Duodenal mucosa (tissue), 2 donors: Measurements from ENCODE around the gene STIM1.

Experiments
- H3K27ac ChIP-seq: one replicate; pipeline ENCODE4 v1.7.0; 2013; ENCODE audit warnings: low read depth, low read length
- H3K27me3 ChIP-seq, 2 donors: one replicate each; pipeline ENCODE4 v1.7.0; 2013; ENCODE audit warnings: low read length in 2 of 2, control low read depth in 1 of 2; ENCODE audit not compliant: insufficient read depth in 2 of 2, control insufficient read depth in 1 of 2
- H3K36me3 ChIP-seq, 2 donors: one replicate each; pipeline ENCODE4 v1.7.0; 2013; ENCODE audit warnings: low read length in 2 of 2, control low read depth in 1 of 2; ENCODE audit not compliant: insufficient read depth in 2 of 2, control insufficient read depth in 1 of 2
- H3K4me1 ChIP-seq, 2 donors: one replicate each; pipeline ENCODE4 v1.7.0; 2013; ENCODE audit warnings: low read length in 2 of 2, control low read depth in 1 of 2; ENCODE audit not compliant: insufficient read depth in 2 of 2, control insufficient read depth in 1 of 2
- H3K4me3 ChIP-seq, 2 donors: one replicate each; pipeline ENCODE4 v1.7.0; 2013; ENCODE audit warnings: low read length in 2 of 2, low read depth in 1 of 2
- H3K9ac ChIP-seq, 2 donors: one replicate each; pipeline ENCODE4 v1.7.0; 2013; ENCODE audit warnings: low read length in 2 of 2, low read depth in 1 of 2
- H3K9me3 ChIP-seq, 2 donors: one replicate each; pipeline ENCODE4 v1.7.0; 2013; ENCODE audit warnings: low read length in 2 of 2, control low read depth in 1 of 2; ENCODE audit not compliant: control insufficient read depth in 1 of 2

Gene STIM1

DNA sequence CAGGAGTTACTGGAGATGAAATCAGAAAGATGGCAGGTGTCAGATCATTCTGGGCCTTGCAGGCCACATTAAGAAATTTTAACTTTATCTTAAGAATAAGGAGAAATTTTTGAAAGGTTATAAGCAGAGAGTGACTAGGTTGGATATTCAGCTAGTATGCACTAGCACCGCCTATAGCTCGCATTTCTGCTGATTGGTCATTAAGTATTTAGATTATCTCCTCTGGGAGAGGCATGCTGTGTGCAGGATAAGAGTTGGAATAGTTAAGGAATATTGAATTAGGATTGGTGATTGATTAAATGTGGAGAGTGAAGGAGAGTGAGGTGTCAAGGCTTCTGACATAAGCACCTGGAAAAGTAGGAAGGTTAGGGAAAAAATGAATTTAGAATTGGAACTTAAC lies 100.6 kb downstream of the STIM1 start:
- no peak overlapping the region for H3K4me3 ChIP-seq
- H3K4me1 ChIP-seq: peaks cover 6 to 7% of the 10 kb centered on the region in 2 donors
- no peaks in the 10 kb centered on the region for H3K9me3 ChIP-seq

DNA sequence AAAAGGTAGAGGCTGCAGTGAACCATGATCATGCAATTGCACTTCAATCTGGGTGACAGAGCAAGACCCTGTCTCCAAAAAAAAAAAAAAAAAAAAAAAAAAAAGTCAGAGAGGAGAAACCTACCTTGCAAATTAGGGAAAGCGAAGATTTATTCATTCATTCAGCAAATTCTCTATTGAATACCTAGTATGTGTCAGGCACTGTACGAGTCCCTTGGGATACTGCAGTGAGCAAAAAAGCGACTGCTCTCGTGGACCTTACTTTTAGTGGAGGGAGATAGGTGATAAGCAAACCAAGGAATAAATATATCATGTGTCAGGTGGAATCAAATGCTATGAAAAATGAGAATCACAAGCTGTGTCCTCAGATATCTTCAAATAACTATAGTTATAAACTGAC lies 101.3 kb downstream of the STIM1 start:
- Histone ChIP-seq H3K36me3 (no peaks in the 10 kb centered on the region), H3K9ac (no peak overlapping the region), H3K27ac (no peak overlapping the region), H3K9me3 (no peaks in the 10 kb centered on the region), H3K4me3 (no peak overlapping the region), H3K27me3 (no peaks in the 10 kb centered on the region), H3K4me1 (peaks cover 0 to under 1% of the 10 kb centered on the region in 2 donors)

More for the DNA sequence above, 100.6 kb downstream of the STIM1 start:
- Histone ChIP-seq H3K27ac (no peak overlapping the region), H3K27me3 (no peaks in the 10 kb centered on the region), H3K36me3 (no peaks in the 10 kb centered on the region), H3K9ac (no peak overlapping the region)

DNA sequence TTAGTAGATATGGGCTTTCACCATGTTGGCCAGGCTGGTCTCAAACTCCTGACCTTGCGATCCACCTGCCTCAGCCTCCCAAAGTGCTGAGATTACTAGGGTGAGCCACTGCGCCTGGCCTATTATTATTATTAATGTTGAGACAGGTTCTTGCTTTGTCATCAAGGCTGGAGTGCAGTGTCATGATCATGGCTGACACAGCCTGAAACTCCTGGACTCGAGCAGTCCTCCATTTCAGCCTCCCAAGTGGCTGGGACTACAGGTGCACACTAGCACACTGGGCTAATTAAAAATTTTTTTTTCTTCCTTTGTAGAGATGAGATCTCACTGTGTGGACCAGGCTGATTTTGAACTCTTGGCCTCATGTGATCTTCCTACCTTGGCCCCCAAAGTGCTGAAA lies 102.0 kb downstream of the STIM1 start:
- no peaks in the 10 kb centered on the region for H3K9me3 ChIP-seq
- no peaks in the 10 kb centered on the region for H3K4me1 ChIP-seq
- no peak overlapping the region for H3K4me3 ChIP-seq
- H3K9ac ChIP-seq: no peak overlapping the region
- H3K27me3 ChIP-seq: no peaks in the 10 kb centered on the region
- H3K27ac ChIP-seq: no peak overlapping the region
- H3K36me3 ChIP-seq: no peaks in the 10 kb centered on the region

DNA sequence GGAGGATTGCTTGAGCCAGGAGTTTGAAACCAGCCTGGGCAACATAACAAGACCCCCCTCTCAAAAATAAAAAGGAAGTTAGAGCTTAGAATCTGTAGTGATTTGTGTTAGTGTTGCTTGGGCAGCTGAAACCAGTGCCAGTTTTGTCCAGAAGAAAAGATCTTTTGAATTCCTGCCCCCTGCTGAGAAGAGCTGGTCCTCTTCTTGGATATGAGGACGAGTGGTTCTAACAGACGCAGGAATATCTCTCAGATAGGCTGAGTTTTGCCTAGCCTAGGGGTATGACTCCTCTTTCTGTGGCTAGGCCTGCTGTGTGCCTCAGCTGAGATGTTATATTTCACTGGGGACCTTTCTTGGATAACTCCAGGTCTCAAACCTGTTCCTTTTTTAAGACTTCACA lies 102.8 kb downstream of the STIM1 start:
- no peaks in the 10 kb centered on the region for H3K4me1 ChIP-seq
- H3K9me3 ChIP-seq: no peaks in the 10 kb centered on the region
- H3K27me3 ChIP-seq: no peaks in the 10 kb centered on the region
- no peak overlapping the region for H3K27ac ChIP-seq
- no peaks in the 10 kb centered on the region for H3K36me3 ChIP-seq
- no peak overlapping the region for H3K9ac ChIP-seq
- H3K4me3 ChIP-seq: no peak overlapping the region

DNA sequence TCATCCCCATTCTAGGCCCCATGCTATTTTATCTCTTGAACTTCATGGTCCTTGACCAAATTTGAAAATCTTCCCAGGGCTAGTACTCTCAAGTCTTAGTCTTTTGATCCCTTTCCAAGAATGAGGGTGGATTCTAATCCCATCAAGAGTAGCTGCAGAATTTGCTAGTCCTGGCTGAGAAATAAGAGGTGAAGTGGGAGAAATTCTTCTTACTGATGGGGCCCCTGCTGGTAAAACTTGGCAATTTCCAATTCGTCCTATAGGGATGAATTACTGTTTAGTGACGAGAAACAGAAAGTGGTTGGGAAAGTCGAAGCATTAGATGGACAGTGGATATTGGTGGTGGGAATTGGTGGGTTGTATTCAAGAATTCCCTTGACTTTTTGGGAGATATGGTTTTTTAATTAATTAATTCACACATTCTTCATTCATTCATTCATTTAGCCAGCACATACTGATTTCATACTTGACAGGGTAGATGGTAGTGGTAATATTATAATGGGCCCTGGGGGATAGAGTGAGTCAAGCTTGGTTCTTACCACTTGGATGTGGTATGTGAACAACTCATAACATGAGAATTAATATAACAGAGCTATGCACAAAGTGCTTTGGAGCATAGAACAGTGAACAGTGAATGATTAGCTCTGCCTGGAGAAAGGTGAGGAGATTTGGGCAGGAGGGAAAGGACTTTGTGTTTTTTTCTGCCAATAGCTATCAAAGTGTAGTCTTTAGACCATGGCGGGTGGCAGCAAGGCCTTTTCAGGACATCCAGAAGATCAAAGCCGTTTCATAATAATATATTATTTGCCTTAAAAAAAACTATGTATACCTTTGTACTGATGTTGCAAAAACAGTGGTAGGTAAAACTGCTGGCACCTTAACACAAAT lies 103.8 kb downstream of the STIM1 start:
- H3K27me3 ChIP-seq: no peaks in the 10 kb centered on the region
- no peaks in the 10 kb centered on the region for H3K36me3 ChIP-seq
- H3K9me3 ChIP-seq: no peaks in the 10 kb centered on the region
- no peak overlapping the region for H3K9ac ChIP-seq
- no peak overlapping the region for H3K4me3 ChIP-seq
- no peak overlapping the region for H3K27ac ChIP-seq
- no peaks in the 10 kb centered on the region for H3K4me1 ChIP-seq

DNA sequence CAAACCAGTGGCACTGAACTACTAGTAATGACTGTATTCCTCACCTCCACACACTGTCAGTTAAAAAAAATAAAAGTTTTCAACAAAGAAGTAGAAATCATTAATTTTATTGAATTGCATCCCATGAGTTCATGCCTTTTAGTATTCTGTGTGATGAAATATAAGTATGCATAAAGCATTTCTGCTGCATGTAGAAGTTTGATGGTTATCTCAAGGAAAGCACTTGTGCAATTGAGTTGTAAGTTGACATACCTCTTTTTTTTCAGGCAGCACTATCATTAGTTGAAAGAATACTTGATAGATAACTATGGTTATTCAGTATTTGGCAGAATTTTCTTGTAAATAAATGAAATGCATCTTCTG lies 104.4 kb downstream of the STIM1 start:
- no peak overlapping the region for H3K27ac ChIP-seq
- no peak overlapping the region for H3K4me3 ChIP-seq
- no peaks in the 10 kb centered on the region for H3K36me3 ChIP-seq
- no peaks in the 10 kb centered on the region for H3K4me1 ChIP-seq
- no peaks in the 10 kb centered on the region for H3K9me3 ChIP-seq
- H3K9ac ChIP-seq: no peak overlapping the region
- no peaks in the 10 kb centered on the region for H3K27me3 ChIP-seq

DNA sequence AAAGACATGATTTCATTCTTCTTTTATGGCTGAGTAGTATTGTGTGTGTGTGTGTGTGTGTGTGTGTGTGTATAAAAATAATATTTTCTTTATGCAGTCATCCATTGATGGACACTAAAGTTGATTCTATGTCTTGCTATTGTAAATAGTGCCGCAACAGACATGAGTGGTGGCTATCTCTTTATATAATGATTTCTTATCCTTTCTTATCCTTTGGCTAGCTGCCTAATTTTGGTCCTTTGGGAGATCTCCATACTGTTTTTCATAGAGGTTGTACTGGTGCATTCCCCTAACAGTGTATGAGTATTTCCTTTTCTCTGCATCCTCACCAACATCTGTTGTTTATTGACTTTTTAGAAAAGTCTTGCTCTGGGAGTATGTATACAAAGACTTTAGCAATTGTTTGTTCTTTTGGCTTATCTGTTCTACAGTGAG lies 107.0 kb downstream of the STIM1 start:
- Histone ChIP-seq H3K9me3 (no peaks in the 10 kb centered on the region), H3K27ac (no peak overlapping the region), H3K27me3 (no peaks in the 10 kb centered on the region), H3K36me3 (peaks cover 0 to 2% of the 10 kb centered on the region in 2 donors), H3K4me3 (no peak overlapping the region), H3K9ac (no peak overlapping the region), H3K4me1 (no peaks in the 10 kb centered on the region)

DNA sequence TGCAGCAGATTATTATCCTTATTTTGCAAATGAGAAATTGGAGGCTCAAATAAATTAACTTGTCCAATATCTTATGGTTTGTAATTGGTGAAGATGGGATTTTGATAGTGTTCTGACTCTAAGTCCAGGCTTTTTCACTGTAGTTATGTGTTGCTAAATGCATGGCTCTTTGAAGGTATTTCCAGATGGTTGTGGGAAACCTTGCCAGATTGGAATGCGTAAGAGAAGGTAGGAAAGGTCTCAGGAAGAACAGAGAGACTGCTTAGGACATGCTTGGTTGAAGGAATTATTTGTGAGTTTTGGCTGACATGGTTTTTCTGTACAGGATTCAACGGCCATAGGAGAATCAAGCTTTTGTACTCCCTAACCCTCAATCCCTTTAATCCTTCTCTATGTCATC lies 108.6 kb downstream of the STIM1 start:
- H3K9ac ChIP-seq: no peak overlapping the region
- H3K4me3 ChIP-seq: no peak overlapping the region
- H3K27ac ChIP-seq: no peak overlapping the region

DNA sequence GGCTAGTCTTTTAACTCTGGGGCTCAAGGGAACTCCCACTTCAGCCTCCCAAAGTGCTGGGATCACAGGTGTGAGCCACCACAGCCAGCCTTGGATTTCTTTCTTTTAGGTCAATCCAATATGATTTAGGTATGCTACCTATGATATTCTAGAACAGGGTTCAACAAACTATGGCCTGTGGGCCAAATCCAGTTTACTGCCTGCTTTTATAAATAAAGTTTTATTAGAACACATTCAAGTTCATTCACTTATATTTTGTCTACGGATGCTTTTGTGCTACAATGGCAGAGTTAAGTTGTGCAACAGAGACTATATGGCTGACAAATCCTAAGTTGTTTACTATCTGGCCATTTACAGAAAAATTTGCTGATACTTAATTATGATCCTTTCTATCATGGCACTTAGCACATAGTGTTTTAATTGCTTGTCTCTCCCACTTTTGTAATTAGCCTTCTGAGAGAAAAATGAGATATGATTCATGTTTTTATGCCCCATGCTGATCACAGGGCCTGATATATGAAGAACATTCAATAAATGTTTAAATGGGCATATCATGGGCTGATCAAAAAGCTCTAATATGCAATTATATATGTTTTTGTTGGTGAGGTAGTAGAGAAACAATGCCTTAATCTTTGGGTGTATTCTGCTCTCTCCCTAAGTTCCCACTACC lies 109.6 kb downstream of the STIM1 start:
- H3K27me3 ChIP-seq: no peaks in the 10 kb centered on the region
- no peak overlapping the region for H3K9ac ChIP-seq
- H3K27ac ChIP-seq: no peak overlapping the region
- no peaks in the 10 kb centered on the region for H3K9me3 ChIP-seq
- no peak overlapping the region for H3K4me3 ChIP-seq
- H3K4me1 ChIP-seq: no peaks in the 10 kb centered on the region
- peaks cover under 1 to 7% of the 10 kb centered on the region in 2 donors for H3K36me3 ChIP-seq

More for the DNA sequence above, 108.6 kb downstream of the STIM1 start:
- Histone ChIP-seq H3K4me1 (no peaks in the 10 kb centered on the region), H3K27me3 (no peaks in the 10 kb centered on the region), H3K36me3 (peaks cover 0 to 7% of the 10 kb centered on the region in 2 donors), H3K9me3 (no peaks in the 10 kb centered on the region)

DNA sequence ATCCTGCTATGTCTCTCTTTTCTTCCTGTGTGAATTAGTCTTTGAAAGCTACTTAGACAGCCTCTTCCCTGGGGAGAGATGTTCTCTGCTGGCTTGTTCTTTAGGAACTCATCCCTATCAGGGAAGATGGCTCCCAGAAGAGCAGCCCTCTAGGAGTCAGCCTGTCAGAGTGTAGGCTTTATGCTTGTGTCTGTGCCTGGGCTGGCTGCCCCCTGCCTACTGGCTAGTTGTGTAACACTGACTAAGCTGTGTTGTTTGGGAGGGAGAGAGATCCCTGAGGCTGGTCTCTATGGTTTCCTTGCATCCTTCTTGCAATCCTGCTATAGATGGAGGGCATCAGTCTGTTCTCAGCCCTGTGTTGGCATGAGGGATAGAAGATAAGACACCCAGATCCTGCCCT lies 112.2 kb downstream of the STIM1 start:
- H3K27ac ChIP-seq: no peak overlapping the region
- H3K36me3 ChIP-seq: peaks cover 3 to 7% of the 10 kb centered on the region in 2 donors
- no peaks in the 10 kb centered on the region for H3K4me1 ChIP-seq
- no peak overlapping the region for H3K4me3 ChIP-seq
- H3K27me3 ChIP-seq: no peaks in the 10 kb centered on the region
- H3K9ac ChIP-seq: no peak overlapping the region
- no peaks in the 10 kb centered on the region for H3K9me3 ChIP-seq
